Body of pancreas (tissue), 4 donors: ENCODE measurements around the gene GSC2. TPM values are rescaled to one million over a fixed set of nuclear protein-coding genes. Genes with fewer than 3 reads are reported as not detected.

ENCODE experiments used
- ATAC-seq: fragments of 150-250 bp; one replicate; pipeline ENCODE4 v1.9.1; 2016
- DNase-seq, 4 donors: peaks; one replicate each; pipeline ENCODE4 v3.0.0-alpha.2; 2019
- H3K27ac ChIP-seq, 4 donors: fragments of 200-600 bp; sonication (generic); 1 replicate in 3 of 4; 2 replicates in 1 of 4; pipeline versions ENCODE4 v1.5.1 to v1.6.1; 2016 to 2019; ENCODE audit warnings: mild to moderate bottlenecking in 1 of 4, mixed read lengths in 1 of 4, moderate library complexity in 1 of 4
- H3K27me3 ChIP-seq, 2 donors: fragments of 200-600 bp; sonication (generic); one replicate each; pipeline ENCODE4 v1.6.0; 2016; ENCODE audit warnings: mild to moderate bottlenecking in 1 of 2
- H3K36me3 ChIP-seq, 2 donors: fragments of 200-600 bp; sonication (generic); replicated peaks in 1 of 2; 2 replicates each; pipeline ENCODE4 v1.5.1; 2016; ENCODE audit warnings: low read depth in 2 of 2; ENCODE audit not compliant: insufficient read depth in 1 of 2
- H3K4me1 ChIP-seq: fragments of 200-600 bp; sonication (generic); one replicate; pipeline ENCODE4 v1.6.0; 2016
- H3K4me3 ChIP-seq, 2 donors: fragments of 200-600 bp; sonication (generic); 1 replicate in 1 of 2; 2 replicates in 1 of 2; pipeline ENCODE4 v1.5.1; 2016 to 2019
- H3K9me3 ChIP-seq, 3 donors: fragments of 200-600 bp; sonication (generic); 1 replicate in 2 of 3; 2 replicates in 1 of 3; pipeline ENCODE4 v1.5.1; 2016
- POLR2A ChIP-seq, 3 donors: fragments of 450-650 bp; IDR thresholded peaks; one replicate each; pipeline ENCODE4 v1.6.1; 2016; ENCODE audit warnings: antibody characterized with exemption in 3 of 3, mild to moderate bottlenecking in 2 of 3
- WGBS, 2 donors: methylation state at CpG; one replicate each; pipeline ENCODE4 v1.1.5; 2017; 5-methylcytosine and 5-hydroxymethylcytosine counted together
- intact Hi-C: fragments of 100-400 bp; cut with DNase I; formaldehyde crosslinking; loops from one replicate; pipeline ENCODE4 v1.15.1; 2023
- total RNA-seq, 2 donors: library from RNA; depleted of rRNA; stranded (reverse); fragments of >200 nt; gene quantifications; one replicate each; pipeline ENCODE4 v1.1.0, GENCODE V29; 2016
- TF ChIP-seq, protein P1 (sequence below), 7 experiments: fragments of 450-650 bp in 4 of 7; fragments of 200-600 bp in 3 of 7; sonication (generic) in 3 of 7; IDR thresholded peaks; one replicate each; pipeline ENCODE4 v1.5.1; 2016 to 2019; ENCODE audit warnings: antibody characterized with exemption in 7 of 7

The GSC2 gene
- total RNA-seq, 2 donors from 2014 or later, result not detected

DNA sequence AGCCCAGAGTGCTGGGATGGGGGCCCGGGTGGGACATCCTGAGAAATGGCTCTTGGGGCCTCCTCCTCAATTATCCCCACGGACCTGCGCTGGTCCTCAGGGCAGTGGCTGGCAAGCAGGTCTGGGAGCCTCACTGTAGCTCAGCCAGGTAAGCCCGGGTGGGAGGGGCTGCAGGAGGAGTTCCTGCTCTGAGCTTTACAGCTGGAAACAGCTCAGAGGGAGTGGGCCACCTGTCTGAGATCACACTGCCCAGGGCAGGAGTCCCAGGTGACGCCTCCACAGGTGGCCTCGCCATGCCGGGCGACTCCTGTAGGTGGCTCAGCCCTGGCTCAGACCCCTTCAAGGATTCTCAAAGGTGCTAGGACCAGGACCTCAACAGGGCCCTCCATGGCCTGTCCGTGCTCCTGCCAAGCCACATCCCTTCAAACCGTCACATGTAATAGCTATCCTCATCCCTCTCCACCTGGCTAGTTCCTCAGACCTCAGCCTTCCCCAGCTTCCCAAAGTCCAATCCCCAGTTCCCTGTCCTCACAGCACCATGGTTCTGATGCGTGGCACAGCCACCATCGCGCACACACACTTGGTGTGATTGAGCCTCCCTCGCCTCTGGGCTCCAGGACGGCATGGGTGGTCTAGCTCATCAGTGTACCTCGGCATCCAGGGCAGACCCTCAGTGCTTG is 22.6 kb downstream of the GSC2 start:
- H3K4me1 ChIP-seq, result peaks cover 18% of the 10 kb centered on the region
- TF ChIP-seq, protein P1, sequence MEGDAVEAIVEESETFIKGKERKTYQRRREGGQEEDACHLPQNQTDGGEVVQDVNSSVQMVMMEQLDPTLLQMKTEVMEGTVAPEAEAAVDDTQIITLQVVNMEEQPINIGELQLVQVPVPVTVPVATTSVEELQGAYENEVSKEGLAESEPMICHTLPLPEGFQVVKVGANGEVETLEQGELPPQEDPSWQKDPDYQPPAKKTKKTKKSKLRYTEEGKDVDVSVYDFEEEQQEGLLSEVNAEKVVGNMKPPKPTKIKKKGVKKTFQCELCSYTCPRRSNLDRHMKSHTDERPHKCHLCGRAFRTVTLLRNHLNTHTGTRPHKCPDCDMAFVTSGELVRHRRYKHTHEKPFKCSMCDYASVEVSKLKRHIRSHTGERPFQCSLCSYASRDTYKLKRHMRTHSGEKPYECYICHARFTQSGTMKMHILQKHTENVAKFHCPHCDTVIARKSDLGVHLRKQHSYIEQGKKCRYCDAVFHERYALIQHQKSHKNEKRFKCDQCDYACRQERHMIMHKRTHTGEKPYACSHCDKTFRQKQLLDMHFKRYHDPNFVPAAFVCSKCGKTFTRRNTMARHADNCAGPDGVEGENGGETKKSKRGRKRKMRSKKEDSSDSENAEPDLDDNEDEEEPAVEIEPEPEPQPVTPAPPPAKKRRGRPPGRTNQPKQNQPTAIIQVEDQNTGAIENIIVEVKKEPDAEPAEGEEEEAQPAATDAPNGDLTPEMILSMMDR (IDR thresholded peaks at IDR 0.05), result peak in 6 of 7 experiments; percentile 5 to 67 (median 42)
- peak in 1 of 3 donors; percentile 28 for TF ChIP-seq POLR2A (IDR thresholded peaks at IDR 0.05)
- intact Hi-C loops, result loop anchor here (5.0 kb wide), 1 partner anchor 50 kb away; the partner anchor contains the start of gene SLC25A1
- H3K36me3 ChIP-seq, result no peaks in the 10 kb centered on the region
- DNase-seq, result peak; percentile 76 to 93 (median 92)
- no peaks in the 10 kb centered on the region for H3K9me3 ChIP-seq
- no peaks in the 10 kb centered on the region for H3K27me3 ChIP-seq
- no peak overlapping the region for H3K4me3 ChIP-seq
- WGBS, 2 donors, result 64 to 68% methylated on average over 13 to 16 of the region's 16 CpGs
- H3K27ac ChIP-seq, result peak overlapping the region in 2 of 4 donors; percentile 2 to 51
- peak; percentile 63 for ATAC-seq

DNA sequence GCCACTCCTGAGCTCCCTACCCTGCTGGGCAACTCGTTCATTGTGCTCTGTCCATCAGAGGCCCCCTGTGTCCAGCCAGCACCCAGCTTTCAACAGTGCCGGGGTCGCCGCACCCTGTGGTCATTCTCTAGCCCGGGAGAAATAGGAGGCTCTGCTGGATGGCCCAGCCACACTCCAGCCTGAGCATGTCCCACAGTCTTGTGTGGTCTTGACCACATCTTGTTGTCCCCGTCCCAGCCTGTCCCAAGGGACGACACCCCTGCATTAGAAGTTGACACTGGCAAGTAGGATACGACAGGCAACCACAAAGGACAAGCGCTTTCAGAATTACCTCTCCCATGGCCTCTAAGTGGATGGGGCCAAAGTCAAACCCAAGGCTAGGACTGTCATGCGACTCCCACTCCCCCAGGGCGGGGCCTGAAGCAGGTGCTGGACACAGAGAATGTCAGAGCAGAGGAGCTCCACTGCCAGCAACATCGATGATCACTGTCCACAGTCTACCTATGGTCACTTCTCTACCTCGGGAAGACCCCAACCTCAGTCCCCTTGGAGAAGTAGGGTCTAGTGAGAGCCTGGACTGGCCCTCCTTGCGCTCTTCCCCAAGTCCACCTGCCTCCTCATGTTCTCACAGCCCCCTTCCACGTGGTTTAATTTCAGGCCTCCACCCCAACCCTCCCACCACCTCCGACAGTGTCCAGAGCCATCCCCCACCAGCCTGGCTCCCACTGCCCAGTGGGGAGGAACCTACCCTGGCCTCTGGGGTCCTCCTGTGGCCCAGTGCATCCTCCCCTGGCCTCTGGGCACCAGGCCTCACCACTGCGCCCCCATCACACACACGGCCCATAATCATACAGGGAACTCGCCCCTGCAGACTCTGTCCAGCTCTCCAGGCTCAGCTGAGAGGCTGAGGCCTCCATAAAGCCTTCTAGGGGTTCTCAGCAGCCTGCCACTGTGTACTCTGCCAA is 23.5 kb downstream of the GSC2 start:
- TF ChIP-seq POLR2A (IDR thresholded peaks at IDR 0.05), result no peak
- TF ChIP-seq, protein P1 (IDR thresholded peaks at IDR 0.05), result no peak
- intact Hi-C loops, result loop anchor here (5.0 kb wide), 1 partner anchor 51 kb away; the partner anchor contains the start of gene SLC25A1
- H3K4me3 ChIP-seq, result no peak overlapping the region
- H3K27ac ChIP-seq, result no peak overlapping the region
- 87 to 92% methylated on average over 10 to 15 of the region's 19 CpGs for WGBS, 2 donors
- H3K36me3 ChIP-seq, result no peaks in the 10 kb centered on the region
- peaks cover 18% of the 10 kb centered on the region for H3K4me1 ChIP-seq
- H3K9me3 ChIP-seq, result no peaks in the 10 kb centered on the region
- no peaks in the 10 kb centered on the region for H3K27me3 ChIP-seq
- DNase-seq, result no peak
- no peak for ATAC-seq

DNA sequence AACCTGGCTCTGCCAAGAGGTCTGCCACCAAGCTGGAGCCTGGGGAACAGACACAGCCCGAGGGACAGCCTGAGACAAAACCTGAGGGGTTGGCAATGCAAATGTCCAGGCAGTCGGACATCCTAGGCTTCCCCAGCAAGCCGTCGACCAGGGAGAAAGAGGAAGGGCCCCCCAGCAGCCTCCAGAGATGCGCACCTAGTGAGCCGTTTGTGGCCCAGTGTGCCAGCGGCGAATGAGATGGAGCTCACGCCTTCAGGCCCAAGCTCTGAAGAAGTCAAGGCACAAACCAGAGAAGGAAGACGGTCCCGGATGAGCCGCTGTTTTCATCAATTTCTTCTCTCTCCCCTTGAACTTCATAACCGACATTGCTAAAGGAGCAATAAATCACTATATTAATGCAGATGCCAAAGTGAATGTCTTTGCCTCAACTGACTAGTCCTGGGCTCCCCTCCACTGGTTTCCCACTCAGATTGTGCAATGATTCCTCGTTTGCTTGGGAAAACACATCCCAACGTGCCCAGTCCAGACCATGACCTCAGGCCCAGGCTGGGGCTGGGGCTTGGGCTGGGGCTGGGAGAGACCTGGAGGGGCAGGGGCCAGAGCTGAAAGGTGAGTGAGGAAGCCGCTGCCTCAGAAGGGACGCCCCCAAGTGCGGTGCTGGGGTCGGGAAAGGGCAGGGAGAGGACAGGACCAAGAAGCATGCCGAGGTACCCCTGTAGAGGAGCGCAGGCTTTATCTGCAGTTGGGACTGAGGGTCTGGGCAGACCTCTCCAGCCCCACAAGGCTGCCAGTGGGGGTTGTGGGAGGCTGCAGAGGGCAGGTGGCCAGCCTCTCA is 24.4 kb downstream of the GSC2 start:
- Histone ChIP-seq H3K36me3 (no peaks in the 10 kb centered on the region), H3K9me3 (no peaks in the 10 kb centered on the region), H3K27me3 (no peaks in the 10 kb centered on the region), H3K4me1 (peaks cover 22% of the 10 kb centered on the region), H3K4me3 (no peak overlapping the region), H3K27ac (no peak overlapping the region)
- no peak for ATAC-seq
- no peak for TF ChIP-seq POLR2A (IDR thresholded peaks at IDR 0.05)
- TF ChIP-seq, protein P1 (IDR thresholded peaks at IDR 0.05), result no peak
- DNase-seq, result no peak
- intact Hi-C loops, result loop anchor here (5.0 kb wide), 1 partner anchor 52 kb away; the partner anchor contains the start of gene SLC25A1
- WGBS, 2 donors, result 81% methylated on average over 18 to 21 of the region's 21 CpGs

DNA sequence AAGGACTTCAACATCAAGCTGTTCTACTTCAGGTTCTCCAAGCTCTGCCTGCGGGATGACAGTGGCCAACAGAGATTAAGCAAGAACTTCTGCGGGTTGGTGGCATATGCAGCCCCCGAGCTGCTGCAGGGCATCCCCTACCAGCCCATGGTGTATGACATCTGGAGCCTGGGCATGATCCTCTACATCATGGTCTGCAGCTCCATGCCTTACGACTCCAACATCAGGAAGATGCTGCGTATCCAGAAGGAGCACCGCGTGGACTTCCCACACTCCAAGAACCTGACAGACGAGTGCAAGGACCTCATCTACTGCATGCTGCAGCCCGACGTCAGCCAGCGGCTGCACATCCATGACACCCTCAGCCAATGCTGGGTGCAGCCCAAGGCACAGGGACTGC is 25.1 kb downstream of the GSC2 start:
- H3K27me3 ChIP-seq, result no peaks in the 10 kb centered on the region
- no peaks in the 10 kb centered on the region for H3K9me3 ChIP-seq
- no peak overlapping the region for H3K27ac ChIP-seq
- H3K36me3 ChIP-seq, result no peaks in the 10 kb centered on the region
- no peak for TF ChIP-seq POLR2A (IDR thresholded peaks at IDR 0.05)
- TF ChIP-seq, protein P1 (IDR thresholded peaks at IDR 0.05), result no peak
- intact Hi-C loops, result loop anchor here (5.0 kb wide), 1 partner anchor 52 kb away; the partner anchor contains the start of gene SLC25A1
- DNase-seq (no peak), ATAC-seq (no peak)
- no peak overlapping the region for H3K4me3 ChIP-seq
- peaks cover 29% of the 10 kb centered on the region for H3K4me1 ChIP-seq
- 97 to 100% methylated on average over 3 to 11 of the region's 11 CpGs for WGBS, 2 donors
